A549 (cell line): Measurements from ENCODE around the gene NEDD9. TPM values are rescaled to one million over a fixed set of nuclear protein-coding genes. Genes with fewer than 3 reads are reported as not detected.
A peak's percentile ranks its signal among the peaks of the same experiment; 100 is the strongest.

ENCODE experiments used
- ATAC-seq, 2 experiments: fragments of 200-7000 bp in 1 of 2; fragments of >200 bp in 1 of 2; cut with Nextera tagmentation in 1 of 2; cut with Tn5 transposase in 1 of 2; 3 replicates each; pipeline versions ENCODE4 v1.8.0 to v1.9.1; 2018 to 2020; ENCODE audit warnings: mild to moderate bottlenecking in 1 of 2, moderate library complexity in 1 of 2
- CTCF ChIA-PET: fragments of 300-600 bp; sonication (Branson Sonifier 250); formaldehyde crosslinking; extraction: SDS; loops from one replicate; lab custom pipeline; 2021; ENCODE audit warnings: antibody characterized with exemption, inconsistent platforms; lab: Yijun Ruan, JAX
- POLR2A ChIA-PET: fragments of 350-600 bp; formaldehyde crosslinking; extraction: SDS; loops from one replicate; lab custom pipeline; 2021; ENCODE audit warnings: antibody characterized with exemption, inconsistent platforms; lab: Yijun Ruan, JAX
- DNase-seq, 2 experiments: peaks; one replicate each; pipeline versions ENCODE4 v3.0.0 to v3.0.0-alpha.2; 2011 to 2016; ENCODE audit warnings: low read depth in 1 of 2, low spot score in 1 of 2
- FAIRE-seq: peaks from 2 replicates; lab custom pipeline; 2011; peaks lifted over from hg19 to GRCh38; lab: Jason Lieb, UNC
- H3K27ac ChIP-seq, 2 experiments: fragments of >200 bp; sonication (Bioruptor Twin); formaldehyde crosslinking; 3 replicates each; pipeline ENCODE4 v1.5.1; 2016 to 2017
- H3K4me1 ChIP-seq: fragments of >200 bp; sonication (Bioruptor Twin); formaldehyde crosslinking; 3 replicates; pipeline ENCODE4 v1.6.1; 2016
- H3K4me2 ChIP-seq: fragments of >200 bp; sonication (Bioruptor Twin); formaldehyde crosslinking; 3 replicates; pipeline ENCODE4 v1.6.1; 2016
- H3K4me3 ChIP-seq: fragments of >200 bp; sonication (Bioruptor Twin); formaldehyde crosslinking; 3 replicates; pipeline ENCODE4 v1.5.1; 2016
- H3K9me3 ChIP-seq: fragments of >200 bp; sonication (Bioruptor Twin); formaldehyde crosslinking; 3 replicates; pipeline ENCODE4 v1.6.1; 2016
- CBX8 ChIP-seq: fragments of 200-600 bp; sonication (generic); IDR thresholded peaks from 2 replicates; pipeline ENCODE4 v1.6.1; 2016
- CHD4 ChIP-seq: fragments of 200-600 bp; sonication (generic); IDR thresholded peaks from 2 replicates; pipeline ENCODE4 v1.6.1; 2016; ENCODE audit warnings: antibody characterized with exemption, mild to moderate bottlenecking, borderline replicate concordance
- FOXS1 ChIP-seq: fragments of 250-450 bp; sonication (Bioruptor Pico); IDR thresholded peaks from 2 replicates; pipeline ENCODE4 v1.5.0; 2020; ENCODE audit warnings: mild to moderate bottlenecking, moderate library complexity
- GATA3 ChIP-seq: IDR thresholded peaks from 2 replicates; pipeline ENCODE4 v1.6.1; 2012; ENCODE audit warnings: borderline replicate concordance
- HES2 ChIP-seq: fragments of >200 bp; sonication (Bioruptor Twin); formaldehyde crosslinking; IDR thresholded peaks from 2 replicates; pipeline ENCODE4 v1.6.1; 2016
- HOXA7 ChIP-seq: fragments of 250-450 bp; sonication (Bioruptor Pico); IDR thresholded peaks from 2 replicates; pipeline ENCODE4 v1.5.0; 2020; ENCODE audit warnings: mild to moderate bottlenecking, moderate library complexity
- HOXB13 ChIP-seq: fragments of 250-450 bp; sonication (Bioruptor Pico); IDR thresholded peaks from 2 replicates; pipeline ENCODE4 v1.5.0; 2020; ENCODE audit warnings: low read depth, mild to moderate bottlenecking, moderate library complexity
- MAX ChIP-seq: IDR thresholded peaks from 2 replicates; pipeline ENCODE4 v1.6.1; 2012
- MYC ChIP-seq: IDR thresholded peaks from 2 replicates; pipeline ENCODE4 v1.6.1; 2012; ENCODE audit warnings: mild to moderate bottlenecking, inconsistent platforms, low read length, improper control_type of control experiment, borderline replicate concordance
- PHF8 ChIP-seq: fragments of 200-600 bp; sonication (generic); IDR thresholded peaks from 2 replicates; pipeline ENCODE4 v1.6.1; 2016; ENCODE audit warnings: low read depth, mild to moderate bottlenecking, antibody characterized with exemption, moderate library complexity, borderline replicate concordance
- RCOR1 ChIP-seq: fragments of 150-350 bp; IDR thresholded peaks from 2 replicates; pipeline ENCODE4 v1.6.1; 2014; ENCODE audit warnings: antibody characterized with exemption, low read length, low read depth
- RFX5 ChIP-seq: fragments of 450-650 bp; IDR thresholded peaks from 2 replicates; pipeline ENCODE4 v1.7.1; 2014; ENCODE audit warnings: antibody characterized with exemption, mild to moderate bottlenecking, moderate library complexity
- TFCP2L1 ChIP-seq: fragments of 250-450 bp; sonication (Bioruptor Pico); IDR thresholded peaks from 2 replicates; pipeline ENCODE4 v1.5.0; 2021; ENCODE audit warnings: mild to moderate bottlenecking
- USF2 ChIP-seq: fragments of 450-650 bp; IDR thresholded peaks from 2 replicates; pipeline ENCODE4 v1.6.1; 2014; ENCODE audit warnings: antibody characterized with exemption
- ZC3H11A ChIP-seq: fragments of 450-650 bp; IDR thresholded peaks from 2 replicates; pipeline ENCODE4 v1.6.1; 2014; ENCODE audit warnings: antibody characterized with exemption, mild to moderate bottlenecking
- ZNF302 ChIP-seq: fragments of 250-450 bp; sonication (Bioruptor Pico); IDR thresholded peaks from 2 replicates; pipeline ENCODE4 v1.9.0; 2021; ENCODE audit warnings: inconsistent platforms, mild to moderate bottlenecking, moderate library complexity
- ZSCAN20 ChIP-seq: fragments of 250-450 bp; sonication (Bioruptor Pico); IDR thresholded peaks from 2 replicates; pipeline ENCODE4 v1.8.0; 2022; ENCODE audit warnings: mild to moderate bottlenecking, moderate library complexity
- WGBS: methylation state at CpG from one replicate; pipeline ENCODE4 v1.1.6; 2017; ENCODE audit errors: missing lambda C conversion rate; 5-methylcytosine and 5-hydroxymethylcytosine counted together
- polyA plus RNA-seq, 4 experiments: library from polyadenylated mRNA; depleted of rRNA in 3 of 4; stranded (reverse); fragments of >200 nt; fragmentation: RNase III in 1 of 4; extraction: RNeasy Plus Mini Kit Qiagen cat#74134 plus additional on column Dnase treatment in 1 of 4; gene quantifications; 2 replicates in 3 of 4; 3 replicates in 1 of 4; pipeline ENCODE4 v1.2.3, GENCODE V29; 2011 to 2017

Gene NEDD9
- polyA plus RNA-seq, 2 of the 4 experiments (the other 2 are of a cell fraction), result 46.7 to 79.6 TPM

GRCh38 chr6:11232770-11233626 is 530 bp upstream of the NEDD9 start:
- H3K9me3 ChIP-seq, result no peaks in the 10 kb centered on the region
- TF ChIP-seq MAX (0 out of 2 replicates have a peak, but pooled peaks have one; percentile 1), HOXB13 (CRISPR knock-in tag) (no peak)
- ChIA-PET CTCF (interaction anchor here (1.2 to 1.3 kb wide), 3 partner anchors 260 to 265 kb away, joined by 3 to 9 read pairs (median 3); no protein-coding TSS in a partner anchor), POLR2A (interaction anchor here (0.6 to 3.6 kb wide), 11 partner anchors 10 to 201 kb away, joined by 3 to 34 read pairs (median 3); no protein-coding TSS in a partner anchor)
- FAIRE-seq (no peak), ATAC-seq (0 out of 6 replicates have a peak, but pooled peaks of 1 of the 2 experiments have one; percentile 8), DNase-seq (no peak)
- H3K4me2 ChIP-seq, result peak overlapping the region; percentile 77
- 24% methylated on average over 21 of the region's 23 CpGs for WGBS
- peak overlapping the region; percentile 65 to 91 for H3K27ac ChIP-seq
- peaks cover 22% of the 10 kb centered on the region for H3K4me1 ChIP-seq
- peak overlapping the region; percentile 65 for H3K4me3 ChIP-seq

GRCh38 chr6:11231564-11232192 is 790 bp downstream of the NEDD9 start:
- POLR2A ChIA-PET, result interaction anchor here (1.0 to 3.6 kb wide), 10 partner anchors 9 to 202 kb away, joined by 3 to 34 read pairs (median 6); no protein-coding TSS in a partner anchor
- H3K4me3 ChIP-seq, result peak overlapping the region; percentile 65
- H3K4me1 ChIP-seq, result peaks cover 35% of the 10 kb centered on the region
- peak overlapping the region; percentile 92 for H3K4me2 ChIP-seq
- CTCF ChIA-PET, result interaction anchor here (0.6 to 1.3 kb wide), 2 partner anchors 264 kb away, joined by 3 to 9 read pairs; no protein-coding TSS in a partner anchor
- 7% methylated on average over 6 of the region's 6 CpGs for WGBS
- H3K27ac ChIP-seq, result peak overlapping the region; percentile 88 to 91
- DNase-seq, result peak; percentile 23 to 63
- FAIRE-seq, result no peak
- H3K9me3 ChIP-seq, result no peaks in the 10 kb centered on the region
- TF ChIP-seq CHD4 (no peak), TFCP2L1 (CRISPR knock-in tag) (0 out of 2 replicates have a peak, but pooled peaks have one; percentile 11), ZSCAN20 (CRISPR knock-in tag) (no peak), PHF8 (0 out of 2 replicates have a peak, but pooled peaks have one; percentile 31)
- ATAC-seq, result peak; percentile 77 to 80

GRCh38 chr6:11231108-11231463 is 1.4 kb downstream of the NEDD9 start:
- peak in 1 of 2 experiments; percentile 22 for DNase-seq
- Histone ChIP-seq H3K4me2 (peak overlapping the region; percentile 92), H3K4me1 (peaks cover 36% of the 10 kb centered on the region), H3K4me3 (peak overlapping the region; percentile 65), H3K9me3 (no peaks in the 10 kb centered on the region), H3K27ac (peak overlapping the region; percentile 88 to 91)
- ChIA-PET CTCF (interaction anchor here (0.6 to 2.6 kb wide), 4 partner anchors 13 to 265 kb away, joined by 3 to 14 read pairs (median 6); no protein-coding TSS in a partner anchor), POLR2A (interaction anchor here (1.1 to 3.6 kb wide), 11 partner anchors 11 to 203 kb away, joined by 3 to 34 read pairs (median 5); no protein-coding TSS in a partner anchor)
- no peak for FAIRE-seq
- TF ChIP-seq HOXA7 (CRISPR knock-in tag) (peak; percentile 65; the same call in 1 of the 2 replicates), MYC (no peak)
- ATAC-seq, result no peak
- 3% methylated on average over 1 of the region's 1 CpG for WGBS

GRCh38 chr6:11230158-11231107 is 2.0 kb downstream of the NEDD9 start:
- TF ChIP-seq GATA3, result no peak
- TF ChIP-seq FOXS1 (CRISPR knock-in tag), result no peak
- no peak for TF ChIP-seq ZC3H11A
- TF ChIP-seq USF2, result no peak
- no peak for TF ChIP-seq RFX5
- no peak for TF ChIP-seq RCOR1
- no peak for TF ChIP-seq HES2
- TF ChIP-seq ZNF302 (CRISPR knock-in tag), result no peak
- TF ChIP-seq HOXB13 (CRISPR knock-in tag), result no peak
- TF ChIP-seq CBX8, result no peak
- ChIA-PET POLR2A (interaction anchor here (1.0 to 3.6 kb wide), 11 partner anchors 10 to 203 kb away, joined by 3 to 34 read pairs (median 5); no protein-coding TSS in a partner anchor), CTCF (interaction anchor here (0.9 to 2.6 kb wide), 4 partner anchors 14 to 266 kb away, joined by 3 to 14 read pairs (median 6); no protein-coding TSS in a partner anchor)
- no peak for FAIRE-seq
- Histone ChIP-seq H3K27ac (peak overlapping the region; percentile 88 to 91), H3K4me3 (peak overlapping the region; percentile 65), H3K4me2 (peak overlapping the region; percentile 92), H3K4me1 (peaks cover 39% of the 10 kb centered on the region), H3K9me3 (no peaks in the 10 kb centered on the region)
- no peak for ATAC-seq
- DNase-seq, result peak in 1 of 2 experiments; percentile 34
- WGBS, result under 1% methylated on average over 9 of the region's 9 CpGs
